GM23338 (cell line): ENCODE measurements around the gene ASXL3. TPM values are rescaled to one million over a fixed set of nuclear protein-coding genes. Genes with fewer than 3 reads are reported as not detected.

Experiments
- ATAC-seq: fragments of 200-7000 bp; cut with Tn5 transposase; 3 replicates; pipeline ENCODE4 v1.9.1; 2020
- DNase-seq: peaks from one replicate; pipeline ENCODE4 v3.0.0-alpha.2; 2015; ENCODE audit warnings: low spot score
- H2AFZ ChIP-seq: fragments of 200-600 bp; sonication (generic); 2 replicates; pipeline ENCODE4 v1.8.0; 2016; ENCODE audit warnings: antibody characterized with exemption, mild to moderate bottlenecking, moderate library complexity
- H3F3A ChIP-seq: fragments of 200-600 bp; sonication (generic); replicated peaks from 2 replicates; pipeline ENCODE4 v1.8.0; 2017; ENCODE audit warnings: antibody characterized with exemption, mixed run types, low read depth
- H3K27ac ChIP-seq: fragments of 200-600 bp; sonication (generic); 2 replicates; pipeline ENCODE4 v1.6.1; 2016; ENCODE audit warnings: low read depth
- H3K27me3 ChIP-seq: fragments of 200-600 bp; sonication (generic); 2 replicates; pipeline ENCODE4 v1.8.0; 2016; ENCODE audit warnings: mild to moderate bottlenecking, mixed run types, moderate library complexity; ENCODE audit not compliant: insufficient read depth
- H3K36me3 ChIP-seq: fragments of 200-600 bp; sonication (generic); 2 replicates; pipeline ENCODE4 v1.8.0; 2016; ENCODE audit warnings: mild to moderate bottlenecking; ENCODE audit not compliant: insufficient read depth
- H3K4me1 ChIP-seq: fragments of 200-600 bp; sonication (generic); 2 replicates; pipeline ENCODE4 v1.8.0; 2016; ENCODE audit warnings: mild to moderate bottlenecking, moderate library complexity; ENCODE audit not compliant: insufficient read depth
- H3K4me2 ChIP-seq: fragments of 200-600 bp; sonication (generic); 2 replicates; pipeline ENCODE4 v1.7.1; 2017; ENCODE audit warnings: mixed run types
- H3K4me3 ChIP-seq: fragments of 200-600 bp; sonication (generic); 2 replicates; pipeline ENCODE4 v1.6.1; 2016; ENCODE audit warnings: mixed run types
- H3K79me2 ChIP-seq: fragments of 200-600 bp; sonication (generic); replicated peaks from 2 replicates; pipeline ENCODE4 v1.8.0; 2017; ENCODE audit warnings: mild to moderate bottlenecking; ENCODE audit not compliant: insufficient read depth
- H3K9me2 ChIP-seq: fragments of 200-600 bp; sonication (generic); 2 replicates; pipeline ENCODE4 v1.8.0; 2017; ENCODE audit not compliant: insufficient read depth
- H4K20me1 ChIP-seq: fragments of 200-600 bp; sonication (generic); replicated peaks from 2 replicates; pipeline ENCODE4 v1.8.0; 2017; ENCODE audit warnings: mild to moderate bottlenecking; ENCODE audit not compliant: insufficient read depth
- H3K27ac Mint-ChIP-seq: 2 replicates; pipeline ENCODE4 v1.8.0; 2020; ENCODE audit warnings: inconsistent platforms, mild to moderate bottlenecking, moderate library complexity, mixed read lengths
- H3K27me3 Mint-ChIP-seq: 3 replicates; pipeline ENCODE4 v1.8.0; 2022; ENCODE audit warnings: low read depth, mild to moderate bottlenecking, moderate library complexity, mixed read lengths, inconsistent platforms; ENCODE audit not compliant: insufficient read depth, poor library complexity
- H3K36me3 Mint-ChIP-seq: 3 replicates; pipeline ENCODE4 v1.8.0; 2021; ENCODE audit warnings: low read depth, mild to moderate bottlenecking, inconsistent platforms, moderate library complexity, mixed read lengths
- H3K4me1 Mint-ChIP-seq: 3 replicates; pipeline ENCODE4 v1.8.0; 2020; ENCODE audit warnings: mild to moderate bottlenecking, inconsistent platforms, mixed read lengths
- H3K4me3 Mint-ChIP-seq: 3 replicates; pipeline ENCODE4 v1.8.0; 2021; ENCODE audit warnings: moderate library complexity, mild to moderate bottlenecking, inconsistent platforms, mixed read lengths
- H3K9me3 Mint-ChIP-seq: 3 replicates; pipeline ENCODE4 v1.8.0; 2020; ENCODE audit warnings: moderate library complexity, mild to moderate bottlenecking, inconsistent platforms, mixed read lengths
- CREB1 ChIP-seq: fragments of 250-450 bp; sonication (Bioruptor Pico); IDR thresholded peaks from 2 replicates; pipeline ENCODE4 v1.5.0; 2020; ENCODE audit warnings: low read depth, mild to moderate bottlenecking, moderate library complexity
- CTCF ChIP-seq, 2 experiments: fragments of 200-600 bp in 1 of 2; sonication (generic) in 1 of 2; conservative IDR thresholded peaks; 2 replicates each; pipeline versions ENCODE4 v1.5.1 to v1.6.1; 2016 to 2017; ENCODE audit warnings: antibody characterized with exemption in 2 of 2, low read depth in 2 of 2, mild to moderate bottlenecking in 2 of 2, moderate library complexity in 1 of 2
- EZH2 ChIP-seq: fragments of 200-600 bp; sonication (generic); IDR thresholded peaks from one replicate; pipeline ENCODE4 v1.8.0; 2017; ENCODE audit warnings: antibody characterized with exemption, mild to moderate bottlenecking, low read depth; ENCODE audit not compliant: unreplicated experiment
- EZH2phosphoT487 ChIP-seq: fragments of 200-600 bp; sonication (generic); IDR thresholded peaks from one replicate; pipeline ENCODE4 v1.8.1; 2018; ENCODE audit warnings: antibody characterized with exemption; ENCODE audit not compliant: unreplicated experiment
- JUNB ChIP-seq: IDR thresholded peaks from one replicate; pipeline ENCODE4 v1.6.1; 2016; ENCODE audit warnings: antibody characterized with exemption; ENCODE audit not compliant: unreplicated experiment
- NANOG ChIP-seq: IDR thresholded peaks from 2 replicates; pipeline ENCODE4 v1.6.1; 2016; ENCODE audit warnings: antibody characterized with exemption, borderline replicate concordance
- POLR2AphosphoS5 ChIP-seq: IDR thresholded peaks from 2 replicates; pipeline ENCODE4 v1.6.1; 2016; ENCODE audit warnings: antibody characterized with exemption, low read depth
- ZNF114 ChIP-seq: fragments of 250-450 bp; sonication (Bioruptor Pico); IDR thresholded peaks from 2 replicates; pipeline ENCODE4 v1.5.0; 2020; ENCODE audit warnings: mild to moderate bottlenecking, moderate library complexity
- ZNF331 ChIP-seq: fragments of 250-450 bp; sonication (Bioruptor Pico); IDR thresholded peaks from 2 replicates; pipeline ENCODE4 v1.5.0; 2020; ENCODE audit warnings: low read depth, mild to moderate bottlenecking, moderate library complexity
- ZNF462 ChIP-seq: fragments of 250-450 bp; sonication (Bioruptor Pico); IDR thresholded peaks from 2 replicates; pipeline ENCODE4 v1.5.0; 2020; ENCODE audit warnings: mild to moderate bottlenecking, moderate library complexity
- polyA plus RNA-seq: library from polyadenylated mRNA; unstranded; fragments of >200 nt; fragmentation: Nextera tagmentation; extraction: Ambion mirVana; gene quantifications from 2 replicates; pipeline ENCODE4 v1.2.1, GENCODE V29; 2016
- total RNA-seq: library from RNA; depleted of rRNA; stranded (reverse); fragments of >200 nt; shearing (Covaris generic); gene quantifications from 2 replicates; pipeline ENCODE4 v1.2.3, GENCODE V29; 2014

The ASXL3 gene
- total and polyA plus RNA-seq, 2 experiments from 2014 or later: 0.23 to 1.4 TPM

GRCh38 chr18:33641141-33641540, 63.1 kb downstream of the ASXL3 start:
- no peak overlapping the region for H3K27ac ChIP-seq
- Mint-ChIP-seq H3K4me1 (peaks cover 23% of the 10 kb centered on the region), H3K27ac (no peak overlapping the region), H3K27me3 (no peaks in the 10 kb centered on the region), H3K36me3 (no peaks in the 10 kb centered on the region), H3K4me3 (no peak overlapping the region), H3K9me3 (no peaks in the 10 kb centered on the region)
- no peaks in the 10 kb centered on the region for H3K79me2 ChIP-seq
- H3F3A ChIP-seq: no peaks in the 10 kb centered on the region
- no peaks in the 10 kb centered on the region for H3K27me3 ChIP-seq
- no peak overlapping the region for H3K4me3 ChIP-seq
- ATAC-seq: no peak
- no peak for DNase-seq
- TF ChIP-seq POLR2AphosphoS5 (no peak), EZH2phosphoT487 (no peak), EZH2 (no peak), JUNB (no peak), CTCF (conservative IDR thresholded peaks at IDR 0.05; ENCODE audit: low read depth in 2 of 2) (no peak), CREB1 (no peak), NANOG (no peak)
- no peak overlapping the region for H2AFZ ChIP-seq
- H4K20me1 ChIP-seq: no peaks in the 10 kb centered on the region
- H3K9me2 ChIP-seq: no peaks in the 10 kb centered on the region
- H3K36me3 ChIP-seq: no peaks in the 10 kb centered on the region
- no peak overlapping the region for H3K4me2 ChIP-seq
- peaks cover 42% of the 10 kb centered on the region for H3K4me1 ChIP-seq

GRCh38 chr18:33644494-33644893, 66.5 kb downstream of the ASXL3 start:
- H3K27ac Mint-ChIP-seq: peak overlapping the region; percentile 74; the same call in 1 of the 2 replicates
- no peaks in the 10 kb centered on the region for H3K36me3 Mint-ChIP-seq
- H2AFZ ChIP-seq: no peak overlapping the region
- no peaks in the 10 kb centered on the region for H4K20me1 ChIP-seq
- H3K4me3 ChIP-seq: no peak overlapping the region
- H3K9me2 ChIP-seq: peaks cover 10% of the 10 kb centered on the region; the same call in 1 of the 2 replicates
- no peaks in the 10 kb centered on the region for H3K27me3 ChIP-seq
- H3K36me3 ChIP-seq: no peaks in the 10 kb centered on the region
- DNase-seq: no peak
- ATAC-seq: no peak
- H3F3A ChIP-seq: no peaks in the 10 kb centered on the region
- H3K27ac ChIP-seq: no peak overlapping the region
- peak overlapping the region; percentile 18; the same call in 1 of the 2 replicates for H3K4me2 ChIP-seq
- no peaks in the 10 kb centered on the region for H3K79me2 ChIP-seq
- H3K4me1 Mint-ChIP-seq: peaks cover 23% of the 10 kb centered on the region
- H3K4me3 Mint-ChIP-seq: no peak overlapping the region
- H3K4me1 ChIP-seq: peaks cover 62% of the 10 kb centered on the region
- H3K27me3 Mint-ChIP-seq: no peaks in the 10 kb centered on the region
- no peaks in the 10 kb centered on the region for H3K9me3 Mint-ChIP-seq
- no peak for TF ChIP-seq ZNF114 (CRISPR knock-in tag)
- no peak for TF ChIP-seq ZNF462 (CRISPR knock-in tag)
- TF ChIP-seq ZNF331 (CRISPR knock-in tag): no peak
- TF ChIP-seq NANOG: no peak
- no peak for TF ChIP-seq CREB1
- TF ChIP-seq EZH2phosphoT487: no peak
- TF ChIP-seq CTCF (conservative IDR thresholded peaks at IDR 0.05; ENCODE audit: low read depth in 2 of 2): no peak
